ENCODE measurements around the gene CCDC92. TPM values are rescaled to one million over a fixed set of nuclear protein-coding genes. Genes with fewer than 3 reads are reported as not detected.

CCDC92 gene
- total and polyA plus RNA-seq, 3 donors from 2014 or later: 63.6 to 140 (median 79.1) TPM

GRCh38 chr12:123979566-123979965 is 6.9 kb upstream of the CCDC92 start:
- Histone ChIP-seq H3K27me3 (no peaks in the 10 kb centered on the region), H3K4me1 (peaks cover under 1% of the 10 kb centered on the region), H3K27ac (no peak overlapping the region), H3K9me3 (no peaks in the 10 kb centered on the region), H3K4me3 (no peak overlapping the region), H3K36me3 (ENCODE audit: low read depth, missing control alignments) (peaks cover 3% of the 10 kb centered on the region)
- no peak for DNase-seq
- TF ChIP-seq CTCF (IDR thresholded peaks at IDR 0.05) (no peak), POLR2A (IDR thresholded peaks at IDR 0.05) (no peak)
- 93 to 94% methylated on average over 6 of the region's 6 CpGs for WGBS, 2 donors
- intact Hi-C loops (cut with DNase I; ENCODE audit: low total_unique reads): no loop called here

GRCh38 chr12:123976227-123976826 is 3.7 kb upstream of the CCDC92 start:
- intact Hi-C loops (cut with DNase I; ENCODE audit: low total_unique reads): no loop called here

GRCh38 chr12:123973552-123974341 is 1.1 kb upstream of the CCDC92 start:
- H3K9me3 ChIP-seq: no peaks in the 10 kb centered on the region
- peak overlapping the region; percentile 52 to 91 for H3K27ac ChIP-seq
- WGBS, 2 donors: 2 to 3% methylated on average over 14 to 69 of the region's 69 CpGs
- TF ChIP-seq POLR2A (IDR thresholded peaks at IDR 0.05) (no peak), CTCF (IDR thresholded peaks at IDR 0.05) (no peak)
- no peaks in the 10 kb centered on the region for H3K27me3 ChIP-seq
- H3K4me3 ChIP-seq: peak overlapping the region; percentile 93 to 98
- peaks cover 8% of the 10 kb centered on the region for H3K4me1 ChIP-seq
- H3K36me3 ChIP-seq (ENCODE audit: low read depth, missing control alignments): peaks cover 3% of the 10 kb centered on the region
- peak; percentile 64 for DNase-seq
- intact Hi-C loops (cut with DNase I; ENCODE audit: low total_unique reads): no loop called here

More at GRCh38 chr12:123976227-123976826, 3.7 kb upstream of the CCDC92 start:
- Histone ChIP-seq H3K27ac (no peak overlapping the region), H3K4me3 (no peak overlapping the region), H3K4me1 (peaks cover 8% of the 10 kb centered on the region), H3K36me3 (ENCODE audit: low read depth, missing control alignments) (peaks cover 3% of the 10 kb centered on the region), H3K27me3 (no peaks in the 10 kb centered on the region), H3K9me3 (no peaks in the 10 kb centered on the region)
- 80 to 84% methylated on average over 7 of the region's 7 CpGs for WGBS, 2 donors
- no peak for DNase-seq
- TF ChIP-seq CTCF (IDR thresholded peaks at IDR 0.05) (no peak), POLR2A (IDR thresholded peaks at IDR 0.05) (no peak)

GRCh38 chr12:123971770-123972456 is 718 bp downstream of the CCDC92 start:
- TF ChIP-seq CTCF (IDR thresholded peaks at IDR 0.05): no peak
- no peak for TF ChIP-seq POLR2A (IDR thresholded peaks at IDR 0.05)
- Histone ChIP-seq H3K27ac (peak overlapping the region; percentile 90 to 92), H3K27me3 (no peaks in the 10 kb centered on the region), H3K36me3 (ENCODE audit: low read depth, missing control alignments) (no peaks in the 10 kb centered on the region), H3K4me3 (peak overlapping the region; percentile 93 to 98), H3K9me3 (no peaks in the 10 kb centered on the region), H3K4me1 (peaks cover 8% of the 10 kb centered on the region)
- DNase-seq: peak; percentile 50
- 0 to 2% methylated on average over 15 to 30 of the region's 55 CpGs for WGBS, 2 donors
- intact Hi-C loops (cut with DNase I; ENCODE audit: low total_unique reads): no loop called here

Data from testis (tissue), 3 donors.